ENCODE data around the gene SDC1. TPM values are rescaled to one million over a fixed set of nuclear protein-coding genes. Genes with fewer than 3 reads are reported as not detected.

SDC1 gene
- total RNA-seq, 1 donor from 2014 or later = 0.98 TPM

DNA sequence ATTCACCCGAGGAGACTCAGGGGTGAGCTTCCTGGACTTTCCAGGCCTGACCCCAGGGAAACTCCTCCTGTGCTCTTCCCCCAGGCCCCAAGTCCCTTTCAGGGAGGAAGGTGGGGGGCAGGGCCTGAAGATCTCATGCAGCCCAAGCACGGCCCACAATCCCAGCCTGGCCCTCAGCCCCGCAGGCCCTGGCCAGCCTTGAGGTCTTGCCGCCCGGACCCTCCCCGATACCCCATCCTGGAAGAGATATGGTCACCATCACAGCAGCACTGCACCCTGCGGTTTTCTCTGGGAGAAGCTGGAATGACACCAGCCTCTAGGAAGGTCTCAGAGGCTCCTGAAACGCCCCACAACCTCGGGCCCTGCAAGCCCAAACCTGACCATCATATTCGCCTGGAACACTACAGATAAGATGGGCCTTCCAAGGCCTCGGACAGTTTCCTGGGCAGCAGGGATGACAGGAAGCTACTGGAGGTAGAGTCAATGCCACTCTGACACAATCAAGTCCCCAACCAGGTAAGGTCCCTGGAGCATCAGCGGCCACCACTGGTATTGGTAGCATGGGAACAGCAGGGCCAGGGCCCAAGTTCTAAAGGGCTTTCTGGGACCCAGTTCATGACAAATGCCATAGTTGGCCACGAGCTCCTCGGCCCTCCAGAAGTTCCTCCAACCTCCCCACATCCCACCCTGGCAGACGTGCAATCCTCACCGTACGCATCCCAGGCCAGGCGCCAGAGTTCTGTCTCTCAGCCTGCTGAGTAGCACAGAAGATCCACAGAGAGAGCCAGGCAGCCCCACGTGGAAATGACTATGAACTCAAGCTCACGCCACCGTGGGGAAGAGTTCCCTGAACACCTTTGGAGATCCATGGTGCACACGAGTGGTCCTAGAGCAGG lies 8.6 kb downstream of the SDC1 start:
- intact Hi-C loops (cut with DNase I) = no loop called here
- no peak for ATAC-seq
- no peak for DNase-seq (ENCODE audit: low spot score)

DNA sequence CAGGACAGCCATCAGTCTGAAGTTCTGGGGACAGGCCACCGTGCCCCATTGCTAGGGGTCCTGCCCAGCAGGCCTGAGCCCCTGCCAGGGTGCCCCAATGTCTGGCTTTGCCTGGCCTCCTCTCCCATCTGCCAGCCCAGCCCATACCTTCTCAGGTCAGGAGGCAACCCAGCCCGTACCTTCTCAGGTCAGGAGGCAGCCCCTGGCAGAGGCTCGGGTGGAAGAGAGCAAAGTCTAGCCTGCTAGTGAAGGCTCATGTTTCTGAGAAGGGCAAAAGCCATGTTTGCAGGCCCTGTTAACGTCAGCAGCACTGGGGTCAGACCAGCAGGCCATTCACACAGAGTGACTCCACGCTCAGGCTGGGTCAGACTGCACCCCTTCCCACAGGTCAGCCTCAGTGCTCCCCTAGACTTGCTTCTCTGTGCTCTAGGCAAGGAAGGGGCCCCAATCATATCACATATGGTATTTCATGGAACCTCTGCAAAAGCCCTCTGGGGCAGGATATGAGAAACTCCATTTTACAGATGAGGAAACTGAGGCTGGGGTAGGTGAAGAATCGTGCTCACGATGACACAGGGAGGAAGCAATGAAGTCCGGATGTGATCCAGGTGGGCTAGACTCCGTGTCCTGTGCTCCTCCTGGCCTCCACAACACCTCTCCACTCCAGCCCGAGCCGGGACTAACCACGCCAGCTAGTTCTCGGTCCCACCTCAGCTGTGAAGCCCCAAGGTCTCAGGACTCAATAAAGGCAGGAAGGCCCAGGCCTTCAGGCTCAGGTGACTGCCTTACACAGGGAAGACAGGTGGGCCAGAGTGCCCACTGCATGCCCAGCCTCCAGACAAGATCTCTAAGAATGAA lies 9.5 kb downstream of the SDC1 start:
- intact Hi-C loops (cut with DNase I) = no loop called here
- ATAC-seq = no peak
- DNase-seq (ENCODE audit: low spot score) = no peak

DNA sequence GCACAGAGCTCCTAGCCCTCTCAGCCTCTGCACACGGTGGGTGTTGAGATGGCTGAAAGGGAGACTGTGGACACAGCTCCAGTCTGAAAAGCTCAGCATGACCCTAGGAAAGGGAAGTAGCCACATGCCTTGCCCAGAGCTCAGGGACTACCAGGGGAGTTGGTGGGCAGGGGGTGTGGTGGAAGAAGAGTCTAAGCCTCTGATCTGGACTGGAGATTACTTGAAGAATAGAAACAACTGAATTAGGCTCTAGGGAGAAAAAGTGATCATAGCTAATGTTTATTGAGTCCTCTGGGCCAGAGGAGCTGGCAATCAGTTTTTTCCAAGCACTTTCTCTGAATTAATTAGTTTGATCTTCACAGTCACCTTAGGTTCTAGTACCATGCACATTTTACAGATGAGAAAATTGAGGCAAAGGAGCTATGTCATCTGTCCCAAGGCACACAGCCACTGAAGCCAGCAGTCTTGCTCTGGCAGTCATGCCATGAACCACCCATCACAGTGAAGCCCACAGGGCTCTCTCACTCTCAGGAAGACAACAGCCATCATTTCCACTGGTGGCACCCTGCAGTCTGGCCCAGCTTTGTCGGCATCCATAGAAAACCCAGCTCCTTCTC lies 10.3 kb downstream of the SDC1 start:
- no peak for ATAC-seq
- no peak for DNase-seq (ENCODE audit: low spot score)
- intact Hi-C loops (cut with DNase I) = no loop called here

DNA sequence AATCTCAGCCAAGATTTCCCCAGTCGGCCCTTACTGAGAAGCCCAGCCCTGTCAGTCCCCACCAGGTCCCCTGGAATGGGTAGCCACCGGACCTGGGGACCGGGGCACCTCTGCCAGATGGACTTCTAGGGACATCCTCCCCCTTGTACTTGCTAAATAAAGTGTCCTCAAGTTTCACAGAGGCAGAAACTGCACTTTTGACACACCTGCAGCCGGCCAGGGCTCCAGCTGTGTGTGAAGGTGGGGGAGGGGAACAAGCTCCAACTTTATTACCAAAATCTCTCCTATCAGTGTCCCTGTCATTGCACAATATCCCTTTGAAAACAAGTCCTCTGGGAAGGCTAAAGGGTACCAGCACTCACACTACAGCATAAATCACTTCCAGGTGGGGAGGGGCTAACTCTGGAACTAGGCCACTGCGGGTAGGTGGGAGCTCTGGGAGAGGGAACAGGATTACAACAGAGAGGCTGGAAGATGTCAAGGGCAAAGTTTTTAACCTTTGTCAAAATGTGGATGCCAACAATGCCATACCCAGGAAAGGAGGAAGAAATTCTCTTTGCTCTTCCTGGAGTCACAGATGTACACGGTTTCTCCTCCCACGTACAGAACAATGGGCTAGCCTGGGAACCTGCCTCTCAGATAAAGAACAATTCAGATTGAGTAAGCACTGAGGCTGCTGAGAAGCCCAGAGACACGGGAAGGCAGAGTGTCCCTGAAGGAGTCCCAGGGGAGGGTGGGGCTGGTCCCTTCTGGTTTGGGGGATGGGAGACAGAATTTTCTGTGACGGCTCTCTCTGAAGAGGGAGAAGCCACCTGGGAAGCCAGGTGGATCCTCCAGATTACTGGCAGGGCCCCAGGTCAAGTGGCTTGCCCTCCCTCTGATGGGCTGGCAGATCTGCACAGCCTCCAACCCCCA lies 11.0 kb downstream of the SDC1 start:
- intact Hi-C loops (cut with DNase I) = no loop called here
- DNase-seq (ENCODE audit: low spot score) (no peak), ATAC-seq (no peak)

DNA sequence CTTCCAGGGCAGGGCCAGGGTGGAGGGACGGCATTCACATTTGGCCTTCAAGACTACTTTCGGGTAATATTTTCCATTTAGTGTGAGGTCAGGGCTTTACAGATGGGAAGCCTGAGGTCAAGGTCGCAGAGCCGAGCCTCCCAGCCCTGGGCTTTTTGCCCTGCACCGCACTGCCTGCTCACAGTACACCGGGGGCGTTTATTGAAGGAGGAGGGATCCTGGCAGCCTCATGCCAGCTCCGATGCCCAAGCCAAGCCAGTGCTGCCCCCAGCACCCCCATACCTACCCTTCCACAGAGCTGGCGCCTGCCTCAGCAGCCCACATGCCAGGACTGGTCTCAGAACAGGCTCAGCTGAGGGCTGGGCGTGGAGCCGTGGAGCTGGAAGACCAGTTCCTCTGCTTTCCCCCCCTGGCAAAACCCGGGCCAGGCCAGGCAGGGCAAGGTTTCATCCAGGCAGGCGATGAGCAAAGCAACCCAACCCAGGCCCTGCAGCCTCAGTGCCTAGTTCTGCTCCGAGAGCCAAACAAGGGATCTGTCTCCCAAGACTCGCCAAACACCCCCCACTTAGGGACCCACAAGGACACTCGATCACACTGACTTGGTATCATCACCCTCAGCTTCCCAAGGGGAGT lies 11.9 kb downstream of the SDC1 start:
- ATAC-seq = no peak
- intact Hi-C loops (cut with DNase I) = no loop called here
- DNase-seq (ENCODE audit: low spot score) = no peak

DNA sequence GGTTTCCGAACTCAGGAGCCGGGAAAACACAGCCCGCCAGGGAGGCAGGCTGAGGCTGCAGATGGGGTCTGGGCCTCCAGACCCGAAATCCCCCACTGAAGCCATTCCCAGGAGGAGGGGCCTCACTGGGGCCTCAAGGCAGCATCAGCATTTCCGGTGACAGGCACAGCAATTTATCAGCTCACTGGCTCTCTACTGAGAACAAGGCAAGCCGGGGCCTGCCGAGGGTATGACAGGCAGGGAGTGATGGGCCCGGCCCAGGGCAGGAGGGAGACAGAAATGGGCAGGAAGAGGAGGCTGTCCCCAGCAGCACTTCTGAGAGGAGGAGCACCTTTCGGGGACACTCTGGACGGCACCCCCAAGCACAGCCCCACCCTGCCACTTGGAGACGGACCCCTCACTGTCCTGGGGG lies 12.5 kb downstream of the SDC1 start:
- no peak for DNase-seq (ENCODE audit: low spot score)
- intact Hi-C loops (cut with DNase I) = no loop called here
- ATAC-seq = no peak

DNA sequence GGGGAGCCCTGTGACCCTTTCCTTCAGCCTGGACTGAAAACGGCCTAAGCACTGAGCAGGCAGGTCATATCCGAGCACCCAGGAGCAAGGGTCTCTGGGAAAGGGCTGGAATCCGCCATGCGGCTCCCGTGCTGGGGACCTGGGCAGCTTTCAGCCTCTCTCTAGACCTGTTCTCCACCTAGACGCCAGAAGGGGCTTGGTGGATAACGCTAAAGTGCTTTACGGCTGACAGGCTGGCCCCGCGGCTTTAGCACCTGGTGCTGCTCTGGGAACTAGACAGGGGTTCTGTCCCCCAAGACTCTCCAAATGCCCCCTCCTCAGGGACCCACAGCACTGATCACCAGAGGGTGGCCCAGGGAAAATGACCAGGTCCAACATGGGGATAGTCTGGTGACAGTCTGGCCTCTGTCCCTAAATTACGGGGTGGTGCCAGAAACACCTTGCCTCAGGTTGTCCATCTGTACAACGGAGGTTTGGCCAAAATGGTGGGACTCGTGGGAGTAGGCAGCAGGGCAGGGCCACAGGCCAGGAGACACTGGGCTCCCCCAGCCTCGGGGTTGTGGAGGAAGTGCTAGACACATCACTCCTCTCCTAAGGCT lies 13.0 kb downstream of the SDC1 start:
- no peak for DNase-seq (ENCODE audit: low spot score)
- no peak for ATAC-seq
- intact Hi-C loops (cut with DNase I) = no loop called here

DNA sequence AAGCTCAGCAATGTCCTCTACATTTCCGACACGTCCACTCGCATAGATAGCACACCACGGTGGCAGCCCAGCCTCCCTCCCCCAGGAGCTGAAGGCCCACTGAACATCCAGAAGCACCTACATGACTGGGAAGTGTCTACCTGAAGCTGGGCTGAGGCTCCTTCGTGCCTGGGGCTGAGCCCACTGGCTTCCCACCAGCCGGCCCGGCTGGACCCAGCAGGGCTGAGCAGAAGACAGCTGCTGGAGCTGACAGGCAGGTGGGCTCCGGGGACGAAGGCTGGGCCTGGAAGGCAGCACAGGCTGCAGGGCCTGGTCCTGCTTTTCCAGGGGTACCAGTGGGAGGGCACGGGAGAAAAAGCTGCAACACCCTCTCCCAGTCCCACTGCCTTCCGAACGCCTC lies 13.5 kb downstream of the SDC1 start:
- DNase-seq (ENCODE audit: low spot score) (no peak), ATAC-seq (no peak)
- intact Hi-C loops (cut with DNase I) = no loop called here

DNA sequence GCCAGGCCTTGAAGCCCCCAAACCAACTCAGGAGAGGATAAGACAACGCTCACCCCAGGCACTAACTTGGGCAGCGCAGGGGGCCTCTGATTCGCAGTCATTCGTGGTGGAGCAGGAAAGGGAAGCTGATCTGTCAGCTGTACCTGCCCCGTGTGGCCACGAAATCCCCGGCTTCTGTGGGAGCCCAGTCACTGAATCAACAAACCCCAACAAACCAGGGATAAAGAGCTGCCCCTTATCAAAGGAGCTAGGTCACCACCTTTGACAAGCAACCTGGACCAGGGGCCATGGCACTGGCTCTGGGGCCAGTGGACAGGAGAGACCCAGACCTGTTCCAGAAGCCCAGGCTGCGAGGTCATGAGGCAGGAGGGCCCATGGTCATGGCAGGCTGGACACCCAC lies 14.5 kb downstream of the SDC1 start:
- ATAC-seq (no peak), DNase-seq (ENCODE audit: low spot score) (no peak)
- intact Hi-C loops (cut with DNase I) = no loop called here

DNA sequence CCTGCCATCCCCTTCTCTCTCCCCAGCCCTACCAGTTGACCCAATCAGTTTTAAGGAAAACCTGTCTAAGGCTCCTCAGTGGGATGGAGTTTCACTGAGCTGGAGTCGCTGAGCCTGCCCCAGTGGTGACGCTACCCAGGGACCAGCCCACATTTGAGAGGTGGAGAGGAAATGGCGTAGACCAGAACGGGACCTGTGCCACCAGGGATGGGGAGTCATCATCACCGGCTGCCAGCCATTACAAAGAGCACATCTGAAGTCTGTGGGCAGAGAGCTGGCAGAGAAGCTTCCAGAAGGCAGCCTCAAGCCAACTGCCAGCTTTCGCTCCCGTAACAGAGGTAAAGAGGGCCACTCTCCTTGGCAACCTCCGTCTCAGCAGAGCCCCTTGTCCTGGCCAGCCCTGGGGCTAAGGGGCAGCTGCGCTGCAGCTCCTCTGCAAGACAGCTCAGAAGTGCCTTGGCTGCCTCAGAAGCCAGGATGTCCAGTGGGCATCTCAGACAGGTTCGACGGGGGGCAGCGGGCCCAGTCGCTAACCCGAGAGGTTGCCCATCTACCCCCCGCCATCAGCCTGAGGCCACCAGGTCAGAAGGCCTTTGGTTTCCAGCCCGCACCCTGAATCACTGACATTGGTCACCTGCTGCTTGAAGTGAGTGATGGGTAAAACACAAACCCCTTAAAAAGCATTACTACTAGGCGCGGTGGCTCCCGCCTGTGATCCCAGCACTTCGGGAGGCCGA lies 15.4 kb downstream of the SDC1 start:
- ATAC-seq (no peak), DNase-seq (ENCODE audit: low spot score) (no peak)
- intact Hi-C loops (cut with DNase I) = no loop called here

DNA sequence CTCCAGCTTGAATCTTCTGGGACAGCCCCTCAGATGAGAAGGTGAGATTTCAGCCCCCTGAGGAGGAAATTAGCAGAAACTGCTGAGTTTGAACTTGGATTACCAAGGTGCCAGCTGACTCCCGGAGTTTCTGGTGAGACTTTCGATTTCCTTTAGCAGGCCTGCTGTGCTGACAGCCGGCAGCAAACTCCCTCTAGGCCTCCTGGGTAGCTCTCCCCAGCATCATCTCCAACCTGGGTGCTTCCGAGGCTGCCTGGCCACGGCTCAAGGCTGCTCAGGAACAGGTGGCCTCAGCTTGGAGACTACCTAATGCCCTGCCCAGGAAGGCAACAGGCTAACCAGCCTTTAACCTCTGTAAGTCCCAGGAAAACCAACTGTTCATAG lies 16.5 kb downstream of the SDC1 start:
- no peak for ATAC-seq
- intact Hi-C loops (cut with DNase I) = no loop called here
- no peak for DNase-seq (ENCODE audit: low spot score)

DNA sequence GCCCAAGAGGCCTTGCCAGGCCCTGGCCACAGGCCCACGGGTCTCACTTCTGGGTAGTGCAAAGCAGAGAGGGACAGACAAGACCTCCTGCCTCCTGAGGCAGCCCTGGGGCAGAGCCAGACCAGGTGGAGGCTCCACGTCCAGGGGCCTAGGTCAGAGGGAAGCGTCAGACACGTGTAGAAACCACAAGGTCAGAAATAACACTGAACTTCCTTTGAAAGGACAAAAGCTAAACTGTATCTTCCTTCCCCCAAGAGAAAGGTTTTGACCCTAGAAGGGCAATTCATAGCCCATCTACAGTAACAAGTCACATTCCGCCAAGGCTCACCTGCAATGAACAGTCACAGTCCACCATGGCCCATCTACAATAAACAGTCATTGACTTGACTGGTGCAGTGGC lies 17.9 kb downstream of the SDC1 start:
- ATAC-seq (no peak), DNase-seq (ENCODE audit: low spot score) (no peak)
- intact Hi-C loops (cut with DNase I) = no loop called here

DNA sequence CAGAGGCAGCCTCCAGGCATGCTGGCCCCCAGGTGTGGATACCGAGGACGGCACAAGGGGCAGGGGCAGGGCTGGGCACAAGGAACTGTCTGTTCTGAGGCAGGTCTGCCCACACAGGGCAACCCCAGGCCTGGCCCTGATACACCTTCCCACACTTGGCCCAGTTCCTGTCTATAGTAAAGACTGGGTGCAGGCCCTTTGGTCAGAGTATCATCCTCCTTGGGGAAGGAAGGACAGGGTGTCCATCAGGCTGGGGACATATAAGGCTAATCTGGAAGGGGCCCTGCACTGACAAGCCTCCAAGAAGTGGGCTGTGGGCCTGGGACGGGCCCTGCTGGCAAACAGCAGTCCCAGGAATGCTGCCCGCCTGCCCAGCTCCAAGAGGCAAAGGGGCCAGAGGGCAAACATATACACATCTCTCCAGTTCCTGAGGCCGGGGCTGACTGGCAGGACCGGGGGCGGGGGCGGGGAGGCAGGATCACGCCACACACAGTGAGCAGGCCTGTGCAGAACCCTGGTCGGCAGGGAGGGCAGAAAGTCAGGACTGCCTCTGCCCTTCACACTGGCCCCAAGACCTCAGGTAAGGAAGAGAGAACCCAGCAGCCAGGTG lies 18.9 kb downstream of the SDC1 start:
- DNase-seq (ENCODE audit: low spot score) (no peak), ATAC-seq (no peak)
- intact Hi-C loops (cut with DNase I) = no loop called here

DNA sequence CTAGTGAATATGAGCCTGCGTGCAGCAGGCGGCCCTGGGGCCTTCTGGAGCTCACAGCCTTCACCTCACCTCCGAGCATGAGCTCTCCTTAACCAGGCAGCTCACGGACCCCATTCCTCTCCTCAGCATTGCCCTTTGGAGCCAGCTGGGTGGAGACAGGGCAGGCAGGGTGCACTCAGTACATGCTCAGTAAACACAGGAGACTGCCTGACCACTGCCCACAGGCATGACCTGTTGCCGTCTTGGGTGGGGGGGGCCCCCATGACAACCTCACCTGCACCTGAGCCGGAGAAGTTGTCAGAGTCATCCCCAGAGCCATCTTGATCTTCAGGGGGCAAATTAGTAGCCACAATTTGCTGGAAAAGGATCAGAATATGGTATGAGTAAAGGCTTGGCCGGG lies 19.9 kb downstream of the SDC1 start:
- no peak for ATAC-seq
- intact Hi-C loops (cut with DNase I) = no loop called here

DNA sequence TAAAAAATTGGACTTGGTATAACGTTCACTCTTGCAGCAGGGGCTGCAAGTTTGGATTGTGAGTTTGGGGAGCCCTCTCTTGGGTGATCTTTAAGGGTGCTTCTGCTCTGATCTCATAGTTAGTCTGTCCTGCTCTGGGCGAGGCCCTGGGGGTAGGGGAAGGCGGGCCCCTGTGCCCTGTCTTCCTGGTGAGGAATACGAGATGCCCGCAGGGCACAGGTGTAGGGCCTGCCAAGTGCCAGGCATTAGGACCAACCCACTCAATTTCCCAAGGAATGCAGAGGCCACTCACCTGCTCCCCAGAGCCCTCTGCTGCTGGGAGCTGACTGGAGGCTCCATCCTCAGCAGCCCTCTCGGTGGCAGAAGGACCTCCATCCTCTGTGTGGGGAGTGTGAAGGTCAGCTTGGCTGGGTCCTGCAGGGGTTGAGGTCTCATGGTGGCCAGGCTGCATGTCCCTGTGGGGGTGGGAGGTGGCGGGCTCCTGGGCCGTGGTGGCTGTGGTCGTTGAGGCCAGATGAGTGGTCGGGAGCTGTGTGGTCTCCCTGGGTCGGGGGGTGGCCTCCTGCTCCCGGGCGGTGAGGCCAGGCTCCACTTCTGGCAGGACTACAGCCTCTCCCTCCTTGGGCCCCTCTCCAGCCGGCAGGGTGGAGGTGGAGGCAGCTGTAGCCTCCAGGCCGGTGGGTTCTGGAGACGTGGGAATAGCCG lies 21.3 kb downstream of the SDC1 start:
- intact Hi-C loops (cut with DNase I) = no loop called here
- ATAC-seq (no peak), DNase-seq (ENCODE audit: low spot score) (no peak)

More for the DNA sequence above, 19.9 kb downstream of the SDC1 start:
- DNase-seq (ENCODE audit: low spot score) = no peak

DNA sequence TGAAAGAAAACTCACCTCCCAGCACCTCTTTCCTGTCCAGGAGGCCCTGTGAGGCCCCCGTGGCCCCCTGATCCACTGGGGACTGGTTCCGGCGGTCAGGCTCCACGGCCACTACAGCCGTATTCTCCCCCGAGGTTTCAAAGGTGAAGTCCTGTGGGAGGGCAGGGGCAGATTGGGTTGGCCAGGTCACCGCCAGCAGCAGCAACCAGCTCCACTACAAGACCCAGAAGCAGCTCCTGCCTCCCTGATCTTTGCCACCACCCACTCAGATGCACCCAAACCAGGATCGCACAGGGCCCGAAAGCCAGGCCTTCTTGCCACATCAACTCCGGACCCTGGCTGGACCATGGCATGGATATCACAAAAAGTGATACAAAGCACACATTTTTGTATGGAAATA lies 21.9 kb downstream of the SDC1 start:
- no peak for DNase-seq (ENCODE audit: low spot score)
- intact Hi-C loops (cut with DNase I) = no loop called here
- ATAC-seq = no peak

All from sciatic nerve (tissue), 2 donors.